Mucosa of descending colon (tissue), 3 donors: ENCODE measurements around the gene HOXB5. TPM values are rescaled to one million over a fixed set of nuclear protein-coding genes. Genes with fewer than 3 reads are reported as not detected.

Experiments used
- ATAC-seq: fragments of 200-7000 bp; cut with Tn5 transposase; one replicate; pipeline ENCODE4 v1.9.1; 2020; ENCODE audit warnings: mild to moderate bottlenecking, moderate library complexity
- DNase-seq, 3 donors: peaks; one replicate each; pipeline ENCODE4 v3.0.0-alpha.2; 2020
- H3K36me3 ChIP-seq: fragments of 200-600 bp; one replicate; pipeline ENCODE4 v1.8.0; 2021; ENCODE audit warnings: low read depth, mild to moderate bottlenecking
- H3K4me1 ChIP-seq: fragments of 200-600 bp; one replicate; pipeline ENCODE4 v1.8.0; 2021; ENCODE audit warnings: low read depth, mild to moderate bottlenecking
- H3K4me3 ChIP-seq: fragments of 200-600 bp; one replicate; pipeline ENCODE4 v1.8.0; 2021; ENCODE audit warnings: mild to moderate bottlenecking
- H3K9me3 ChIP-seq: fragments of 200-600 bp; one replicate; pipeline ENCODE4 v1.8.0; 2021; ENCODE audit warnings: mild to moderate bottlenecking
- intact Hi-C, 2 donors: fragments of 100-400 bp; cut with DNase I in 1 of 2; cut with micrococcal nuclease in 1 of 2; formaldehyde crosslinking; loops; one replicate each; pipeline versions ENCODE4 v1.11.0 to v1.11.1; 2022; cut with DNase I, micrococcal nuclease
- microRNA-seq: library from miRNA; unstranded; fragments of <30 nt; microRNA quantifications from one replicate; pipeline ENCODE4, GENCODE V29; 2019
- total RNA-seq, 3 donors: library from RNA; stranded (reverse); fragmentation: NEBNext Ultra II Directional in 2 of 3; extraction: Animal tissue kit (Norgen Biotek cat#: 25700) in 2 of 3; gene quantifications; one replicate each; pipeline versions ENCODE4 v1.2.1 to v1.2.4, GENCODE V29; 2021 to 2023
- TF ChIP-seq, protein P1 (sequence below): fragments of 200-600 bp; IDR thresholded peaks from one replicate; pipeline ENCODE4 v1.8.0; 2022; ENCODE audit warnings: antibody characterized with exemption, mild to moderate bottlenecking
- donor health status: DM: no; HTN: no; CAD: no; lungs with moderate emphysema.
- donor health status: DM: no; HTN: no; CAD: no.
- donor health status: DM: no; HTN: yes; CAD: no.

Gene HOXB5
- total RNA-seq, 3 donors from 2014 or later, result 16.2 to 29.3 (median 19.9) TPM

DNA sequence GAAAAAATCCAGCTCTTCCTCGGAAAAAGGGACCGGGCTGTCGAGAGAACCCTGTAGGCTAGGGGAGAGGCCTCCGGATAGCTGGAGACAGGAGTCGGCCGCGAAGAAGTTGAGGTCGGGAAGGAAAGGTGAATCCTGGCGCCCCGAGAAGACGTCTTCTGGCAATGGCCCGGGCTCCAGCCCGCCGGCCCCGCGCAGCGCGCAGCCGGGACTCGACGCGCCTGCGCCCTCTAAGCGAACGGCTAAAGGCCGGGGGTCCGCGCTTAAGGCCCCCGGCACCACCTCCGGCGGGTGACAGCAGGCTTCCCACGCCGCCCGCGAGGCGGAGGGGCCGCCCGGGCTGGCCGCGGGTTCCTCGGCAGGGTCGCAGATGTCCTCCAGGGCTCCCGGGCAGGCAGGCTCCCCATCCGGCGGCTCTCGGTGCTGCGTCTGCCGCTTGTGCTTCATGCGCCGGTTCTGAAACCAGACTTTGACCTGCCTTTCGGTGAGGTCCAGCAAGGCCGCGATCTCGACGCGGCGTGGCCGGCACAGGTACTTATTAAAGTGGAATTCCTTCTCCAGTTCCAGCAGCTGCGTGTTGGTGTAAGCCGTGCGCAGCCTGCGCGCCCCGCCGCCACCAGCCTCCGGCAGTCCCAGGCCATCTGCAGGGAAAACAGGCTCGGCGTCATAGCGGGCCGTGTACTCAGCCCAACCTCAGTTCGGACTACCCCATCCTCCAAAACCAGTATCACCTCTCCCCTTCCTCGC lies 50.3 kb downstream of the HOXB5 start:
- ATAC-seq (peak; percentile 74), DNase-seq (peak; percentile 47 to 73 (median 66))
- TF ChIP-seq, protein P1, sequence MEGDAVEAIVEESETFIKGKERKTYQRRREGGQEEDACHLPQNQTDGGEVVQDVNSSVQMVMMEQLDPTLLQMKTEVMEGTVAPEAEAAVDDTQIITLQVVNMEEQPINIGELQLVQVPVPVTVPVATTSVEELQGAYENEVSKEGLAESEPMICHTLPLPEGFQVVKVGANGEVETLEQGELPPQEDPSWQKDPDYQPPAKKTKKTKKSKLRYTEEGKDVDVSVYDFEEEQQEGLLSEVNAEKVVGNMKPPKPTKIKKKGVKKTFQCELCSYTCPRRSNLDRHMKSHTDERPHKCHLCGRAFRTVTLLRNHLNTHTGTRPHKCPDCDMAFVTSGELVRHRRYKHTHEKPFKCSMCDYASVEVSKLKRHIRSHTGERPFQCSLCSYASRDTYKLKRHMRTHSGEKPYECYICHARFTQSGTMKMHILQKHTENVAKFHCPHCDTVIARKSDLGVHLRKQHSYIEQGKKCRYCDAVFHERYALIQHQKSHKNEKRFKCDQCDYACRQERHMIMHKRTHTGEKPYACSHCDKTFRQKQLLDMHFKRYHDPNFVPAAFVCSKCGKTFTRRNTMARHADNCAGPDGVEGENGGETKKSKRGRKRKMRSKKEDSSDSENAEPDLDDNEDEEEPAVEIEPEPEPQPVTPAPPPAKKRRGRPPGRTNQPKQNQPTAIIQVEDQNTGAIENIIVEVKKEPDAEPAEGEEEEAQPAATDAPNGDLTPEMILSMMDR, result no peak
- no peaks in the 10 kb centered on the region for H3K9me3 ChIP-seq
- peaks cover 15% of the 10 kb centered on the region for H3K4me1 ChIP-seq
- intact Hi-C loops, result no loop called here
- H3K4me3 ChIP-seq, result peak overlapping the region; percentile 34
- H3K36me3 ChIP-seq, result no peaks in the 10 kb centered on the region

DNA sequence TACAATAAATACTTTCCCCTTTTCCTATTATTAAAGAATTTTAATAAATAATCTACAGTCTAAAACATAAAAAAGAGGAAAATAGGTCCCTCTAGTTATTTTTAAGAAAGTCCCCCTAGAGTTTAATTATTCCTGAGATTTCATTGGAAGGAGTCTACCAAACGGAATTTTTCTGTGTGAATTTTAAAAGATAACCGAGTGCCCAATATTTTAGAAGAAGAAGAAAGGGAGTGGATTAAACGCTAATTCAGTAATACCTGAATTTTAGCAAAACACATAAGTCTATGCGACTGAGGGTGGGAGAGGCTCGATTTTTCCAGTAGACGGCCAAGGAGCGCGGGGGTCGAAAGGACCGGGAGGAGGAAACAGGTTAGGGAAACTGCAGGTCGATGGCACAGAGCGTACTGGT lies 50.9 kb downstream of the HOXB5 start:
- Histone ChIP-seq H3K36me3 (no peaks in the 10 kb centered on the region), H3K4me1 (peaks cover 15% of the 10 kb centered on the region), H3K4me3 (peak overlapping the region; percentile 34), H3K9me3 (no peaks in the 10 kb centered on the region)
- DNase-seq, result no peak
- ATAC-seq, result peak; percentile 3
- intact Hi-C loops, result no loop called here
- TF ChIP-seq, protein P1, result no peak

- no peaks in the 10 kb centered on the region for H3K36me3 ChIP-seq
- peaks cover 13% of the 10 kb centered on the region for H3K4me1 ChIP-seq
- DNase-seq (peak in 1 of 3 donors; percentile 50), ATAC-seq (no peak)
- H3K9me3 ChIP-seq, result no peaks in the 10 kb centered on the region
- TF ChIP-seq, protein P1, result no peak
- peak overlapping the region; percentile 34 for H3K4me3 ChIP-seq
- intact Hi-C loops, result no loop called here
These were observed 51.4 kb downstream of the HOXB5 start for GRCh38 chr17:48542114-48542656.

DNA sequence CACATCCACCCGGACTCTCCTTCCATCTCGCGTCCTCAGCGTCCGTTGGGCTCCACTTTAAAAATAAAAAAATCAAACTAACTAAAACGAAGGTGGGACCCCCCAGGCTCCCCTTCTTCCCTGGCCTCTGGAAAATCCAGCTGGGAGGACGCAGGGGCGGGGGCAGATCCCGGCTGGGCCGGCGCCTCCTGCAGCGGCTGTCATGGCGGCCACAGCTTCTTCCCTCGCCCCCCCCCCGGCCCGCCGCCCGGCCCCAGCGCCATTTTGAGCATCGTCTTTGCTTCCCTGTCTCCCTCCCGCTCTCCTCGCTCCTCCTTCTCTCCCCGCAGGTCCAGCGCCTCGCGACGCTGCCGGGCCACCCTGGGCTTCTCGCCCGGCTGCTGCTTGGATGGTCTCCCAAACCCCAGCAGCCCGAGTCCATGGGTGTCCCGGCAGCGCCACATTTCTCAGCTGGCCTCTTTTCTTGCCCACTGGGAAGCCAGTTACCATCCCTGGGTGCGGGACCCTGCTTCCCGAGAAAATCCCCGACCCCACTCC lies 51.9 kb downstream of the HOXB5 start:
- Histone ChIP-seq H3K4me1 (peaks cover 8% of the 10 kb centered on the region), H3K4me3 (peak overlapping the region; percentile 34), H3K36me3 (no peaks in the 10 kb centered on the region), H3K9me3 (no peaks in the 10 kb centered on the region)
- ATAC-seq, result peak; percentile 38
- peak; percentile 47 to 65 (median 63) for DNase-seq
- TF ChIP-seq, protein P1, result no peak
- intact Hi-C loops, result no loop called here

Small RNA genes lying within 50 kb of the gene (microRNA-seq; reads per million reads assigned to microRNA genes)
- 59.1 reads per million, percentile 56 among the genes with 10 or more reads in this experiment for gene MIR196A1

Other genes with a start within 250 kb of the HOXB5 start
- 1 to 10 TPM; 2.2 to 3.2 (median 2.4) TPM for gene SKAP1, start 163.6 kb downstream of the HOXB5 start, total RNA-seq
- not detected for gene HOXB1, start 62.8 kb downstream of the HOXB5 start, total RNA-seq
- gene HOXB2, start 48.7 kb downstream of the HOXB5 start, total RNA-seq, result 10 to 100 TPM in 1 of 3 donors, 1 to 10 TPM in 1, under 1 TPM in 1; 0.93 to 32.4 (median 3.3) TPM
- 10 to 100 TPM in 1 of 3 donors, 1 to 10 TPM in 2; 4.5 to 14.6 (median 5.3) TPM for gene HOXB4, start 15.4 kb downstream of the HOXB5 start, total RNA-seq
- gene HOXB3, start 3.5 kb downstream of the HOXB5 start, total RNA-seq, result 10 to 100 TPM; 42.4 to 64.8 (median 43.4) TPM
- gene HOXB6, start 11.2 kb upstream of the HOXB5 start, total RNA-seq, result 10 to 100 TPM; 41.3 to 68.8 (median 50.9) TPM
- gene HOXB7, start 17.2 kb upstream of the HOXB5 start, total RNA-seq, result 10 to 100 TPM; 10.9 to 29.1 (median 22.4) TPM
- gene HOXB8, start 21.5 kb upstream of the HOXB5 start, total RNA-seq, result 1 to 10 TPM; 4.2 to 7.5 (median 5.6) TPM
- gene HOXB9, start 32.6 kb upstream of the HOXB5 start, total RNA-seq, result 10 to 100 TPM; 40.1 to 78.4 (median 41.5) TPM
- 100 to 1,000 TPM in 2 of 3 donors, 10 to 100 TPM in 1; 32.2 to 180 (median 137) TPM for gene PRAC1, start 128.7 kb upstream of the HOXB5 start, total RNA-seq
- 10 to 100 TPM in 2 of 3 donors, 1 to 10 TPM in 1; 6.6 to 24.0 (median 12.4) TPM for gene PRAC2, start 129.4 kb upstream of the HOXB5 start, total RNA-seq
- 10 to 100 TPM; 12.2 to 65.4 (median 48.2) TPM for gene HOXB13, start 135.0 kb upstream of the HOXB5 start, total RNA-seq
- 10 to 100 TPM; 10.7 to 25.1 (median 12.2) TPM for gene TTLL6, start 223.4 kb upstream of the HOXB5 start, total RNA-seq
- gene CALCOCO2, start 237.3 kb upstream of the HOXB5 start, total RNA-seq, result 100 to 1,000 TPM; 181 to 296 (median 224) TPM